Hepatocyte (in vitro differentiated cells): ENCODE measurements around the gene ACTR3.

ENCODE experiments used
- EZH2 ChIP-seq: fragments of 200-600 bp; sonication (generic); IDR thresholded peaks from 2 replicates; pipeline ENCODE4 v1.6.1; 2016; ENCODE audit warnings: antibody characterized with exemption, mild to moderate bottlenecking, borderline replicate concordance
- EZH2phosphoT487 ChIP-seq: fragments of 200-600 bp; sonication (generic); IDR thresholded peaks from one replicate; pipeline ENCODE4 v1.6.1; 2018; ENCODE audit warnings: antibody characterized with exemption, mild to moderate bottlenecking, low read depth, moderate library complexity; ENCODE audit not compliant: unreplicated experiment, severe bottlenecking
- TF ChIP-seq, protein P1 (sequence below): fragments of 200-600 bp; sonication (generic); IDR thresholded peaks from 2 replicates; pipeline ENCODE4 v1.5.1; 2016; ENCODE audit warnings: antibody characterized with exemption, mild to moderate bottlenecking; ENCODE audit not compliant: poor library complexity

- TF ChIP-seq, protein P1, sequence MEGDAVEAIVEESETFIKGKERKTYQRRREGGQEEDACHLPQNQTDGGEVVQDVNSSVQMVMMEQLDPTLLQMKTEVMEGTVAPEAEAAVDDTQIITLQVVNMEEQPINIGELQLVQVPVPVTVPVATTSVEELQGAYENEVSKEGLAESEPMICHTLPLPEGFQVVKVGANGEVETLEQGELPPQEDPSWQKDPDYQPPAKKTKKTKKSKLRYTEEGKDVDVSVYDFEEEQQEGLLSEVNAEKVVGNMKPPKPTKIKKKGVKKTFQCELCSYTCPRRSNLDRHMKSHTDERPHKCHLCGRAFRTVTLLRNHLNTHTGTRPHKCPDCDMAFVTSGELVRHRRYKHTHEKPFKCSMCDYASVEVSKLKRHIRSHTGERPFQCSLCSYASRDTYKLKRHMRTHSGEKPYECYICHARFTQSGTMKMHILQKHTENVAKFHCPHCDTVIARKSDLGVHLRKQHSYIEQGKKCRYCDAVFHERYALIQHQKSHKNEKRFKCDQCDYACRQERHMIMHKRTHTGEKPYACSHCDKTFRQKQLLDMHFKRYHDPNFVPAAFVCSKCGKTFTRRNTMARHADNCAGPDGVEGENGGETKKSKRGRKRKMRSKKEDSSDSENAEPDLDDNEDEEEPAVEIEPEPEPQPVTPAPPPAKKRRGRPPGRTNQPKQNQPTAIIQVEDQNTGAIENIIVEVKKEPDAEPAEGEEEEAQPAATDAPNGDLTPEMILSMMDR = no peak
- TF ChIP-seq EZH2 (no peak), EZH2phosphoT487 (no peak)
Observed at GRCh38 chr2:113895819-113896563, 6.1 kb downstream of the ACTR3 start.
